Ectodermal cell (in vitro differentiated cells): ENCODE data around the gene MYO9B.
"Not testable (repeated sequence)": the region's sequence is repeated elsewhere in the genome, so short reads cannot be mapped to it uniquely, and the experiment has no call there.

Experiments
- H3K27ac ChIP-seq: 2 replicates; pipeline ENCODE4 v1.7.0; 2013; ENCODE audit warnings: mild to moderate bottlenecking, low read depth, low read length; ENCODE audit not compliant: insufficient read depth, poor library complexity, severe bottlenecking
- H3K27me3 ChIP-seq: 2 replicates; pipeline ENCODE4 v1.7.0; 2013; ENCODE audit warnings: mild to moderate bottlenecking, low read length; ENCODE audit not compliant: insufficient read depth, control insufficient read depth, poor library complexity, severe bottlenecking
- H3K36me3 ChIP-seq: one replicate; pipeline ENCODE4 v1.7.0; 2013; ENCODE audit warnings: low read length; ENCODE audit not compliant: control insufficient read depth, insufficient read depth
- H3K4me1 ChIP-seq: one replicate; pipeline ENCODE4 v1.7.0; 2013; ENCODE audit warnings: low read length; ENCODE audit not compliant: control insufficient read depth, insufficient read depth
- H3K4me3 ChIP-seq: 2 replicates; pipeline ENCODE4 v1.7.0; 2013; ENCODE audit warnings: low read depth, low read length, control low read depth; ENCODE audit not compliant: insufficient read depth
- H3K9me3 ChIP-seq: 2 replicates; pipeline ENCODE4 v1.7.0; 2013; ENCODE audit warnings: mild to moderate bottlenecking, low read length, moderate library complexity; ENCODE audit not compliant: control insufficient read depth
- WGBS, 2 experiments: methylation state at CpG; one replicate each; pipeline ENCODE4 v1.1.7; 2013; ENCODE audit warnings: missing lambda C conversion rate in 2 of 2; 5-methylcytosine and 5-hydroxymethylcytosine counted together

MYO9B gene

GRCh38 chr19:17090583-17090982, 15.0 kb downstream of the MYO9B start:
- no peak overlapping the region for H3K27ac ChIP-seq
- no peaks in the 10 kb centered on the region for H3K36me3 ChIP-seq
- WGBS, 2 experiments = 94 to 95% methylated on average over 9 of the region's 9 CpGs
- no peaks in the 10 kb centered on the region for H3K9me3 ChIP-seq
- H3K4me3 ChIP-seq = no peak overlapping the region
- peaks cover 7% of the 10 kb centered on the region for H3K4me1 ChIP-seq
- no peaks in the 10 kb centered on the region for H3K27me3 ChIP-seq

GRCh38 chr19:17091758-17092333, 16.3 kb downstream of the MYO9B start:
- Histone ChIP-seq H3K27ac (no peak overlapping the region), H3K36me3 (no peaks in the 10 kb centered on the region), H3K9me3 (no peaks in the 10 kb centered on the region), H3K27me3 (no peaks in the 10 kb centered on the region), H3K4me3 (no peak overlapping the region), H3K4me1 (peaks cover 7% of the 10 kb centered on the region)
- 75 to 76% methylated on average over 15 of the region's 15 CpGs for WGBS, 2 experiments

- Histone ChIP-seq H3K27ac (no peak overlapping the region), H3K36me3 (no peaks in the 10 kb centered on the region), H3K9me3 (no peaks in the 10 kb centered on the region), H3K27me3 (no peaks in the 10 kb centered on the region), H3K4me3 (no peak overlapping the region), H3K4me1 (peaks cover 7% of the 10 kb centered on the region)
- WGBS, 2 experiments = 93 to 100% methylated on average over 2 of the region's 2 CpGs
Observed at GRCh38 chr19:17092696-17093095, 17.1 kb downstream of the MYO9B start.

- not testable (repeated sequence) for H3K36me3 ChIP-seq, H3K4me1 ChIP-seq, H3K27me3 ChIP-seq, H3K27ac ChIP-seq, H3K9me3 ChIP-seq, H3K4me3 ChIP-seq
- WGBS, 2 experiments = 91% methylated on average over 3 of the region's 3 CpGs
Observed at GRCh38 chr19:17094694-17095093, 19.1 kb downstream of the MYO9B start.

- Histone ChIP-seq H3K9me3 (no peaks in the 10 kb centered on the region), H3K36me3 (no peaks in the 10 kb centered on the region), H3K4me3 (no peak overlapping the region), H3K27ac (no peak overlapping the region), H3K27me3 (no peaks in the 10 kb centered on the region), H3K4me1 (peaks cover 7% of the 10 kb centered on the region)
- 94 to 95% methylated on average over 23 of the region's 23 CpGs for whole genome bisulfite sequencing, 2 experiments
Observed at GRCh38 chr19:17095141-17095919, 19.8 kb downstream of the MYO9B start.

- H3K36me3 ChIP-seq = peaks cover 13% of the 10 kb centered on the region
- no peak overlapping the region for H3K4me3 ChIP-seq
- H3K4me1 ChIP-seq = no peaks in the 10 kb centered on the region
- WGBS, 2 experiments = 87 to 89% methylated on average over 8 of the region's 8 CpGs
- no peaks in the 10 kb centered on the region for H3K9me3 ChIP-seq
- no peak overlapping the region for H3K27ac ChIP-seq
- H3K27me3 ChIP-seq = no peaks in the 10 kb centered on the region
Observed at GRCh38 chr19:17097593-17098126, 22.1 kb downstream of the MYO9B start.

- 88 to 90% methylated on average over 9 of the region's 9 CpGs for WGBS, 2 experiments
- H3K27me3 ChIP-seq = no peaks in the 10 kb centered on the region
- no peak overlapping the region for H3K27ac ChIP-seq
Observed at GRCh38 chr19:17098326-17098725, 22.7 kb downstream of the MYO9B start.

GRCh38 chr19:17101686-17102628, 26.4 kb downstream of the MYO9B start:
- peaks cover 21% of the 10 kb centered on the region for H3K36me3 ChIP-seq
- H3K4me3 ChIP-seq = no peak overlapping the region
- H3K9me3 ChIP-seq = no peaks in the 10 kb centered on the region
- no peaks in the 10 kb centered on the region for H3K27me3 ChIP-seq
- no peak overlapping the region for H3K27ac ChIP-seq
- 96 to 97% methylated on average over 59 of the region's 59 CpGs for WGBS, 2 experiments
- H3K4me1 ChIP-seq = no peaks in the 10 kb centered on the region

More at GRCh38 chr19:17098326-17098725, 22.7 kb downstream of the MYO9B start:
- H3K4me3 ChIP-seq = no peak overlapping the region
- peaks cover 19% of the 10 kb centered on the region for H3K36me3 ChIP-seq
- H3K4me1 ChIP-seq = no peaks in the 10 kb centered on the region
- no peaks in the 10 kb centered on the region for H3K9me3 ChIP-seq

GRCh38 chr19:17103177-17103576, 27.6 kb downstream of the MYO9B start:
- WGBS, 2 experiments = 95% methylated on average over 3 of the region's 3 CpGs
- no peaks in the 10 kb centered on the region for H3K27me3 ChIP-seq
- H3K4me1 ChIP-seq = no peaks in the 10 kb centered on the region
- no peak overlapping the region for H3K27ac ChIP-seq
- H3K4me3 ChIP-seq = no peak overlapping the region
- H3K36me3 ChIP-seq = peaks cover 21% of the 10 kb centered on the region
- no peaks in the 10 kb centered on the region for H3K9me3 ChIP-seq

GRCh38 chr19:17104679-17105078, 29.1 kb downstream of the MYO9B start:
- Histone ChIP-seq H3K27ac (no peak overlapping the region), H3K36me3 (peaks cover 21% of the 10 kb centered on the region)
- WGBS, 2 experiments = 93 to 95% methylated on average over 7 of the region's 7 CpGs

More at GRCh38 chr19:17104679-17105078, 29.1 kb downstream of the MYO9B start:
- Histone ChIP-seq H3K27me3 (no peaks in the 10 kb centered on the region), H3K4me1 (no peaks in the 10 kb centered on the region), H3K4me3 (no peak overlapping the region), H3K9me3 (no peaks in the 10 kb centered on the region)
